OCI-LY3 (cell line): Measurements from ENCODE around the gene SLC37A4.
A peak's percentile ranks its signal among the peaks of the same experiment; 100 is the strongest.
"Not testable (repeated sequence)": the region's sequence is repeated elsewhere in the genome, so short reads cannot be mapped to it uniquely, and the experiment has no call there.

ENCODE experiments used
- H2AFZ ChIP-seq: fragments of 200-600, 300-600 bp; shearing (Covaris generic); 2 replicates; pipeline ENCODE4 v1.6.0; 2014; ENCODE audit warnings: antibody characterized with exemption, low read depth, low read length
- H3K27ac ChIP-seq: fragments of 200-600, 300-600 bp; sonication (generic); 2 replicates; pipeline ENCODE4 v1.5.1; 2014; ENCODE audit warnings: mild to moderate bottlenecking, low read length, moderate library complexity, mixed read lengths
- H3K27me3 ChIP-seq: fragments of 200-600, 300-600 bp; sonication (generic); 2 replicates; pipeline ENCODE4 v1.6.1; 2014; ENCODE audit warnings: low read depth, low read length, mixed read lengths
- H3K36me3 ChIP-seq: fragments of 200-600, 300-600 bp; sonication (generic); replicated peaks from 2 replicates; pipeline ENCODE3; 2014; ENCODE audit warnings: low read depth, low read length, mixed read lengths
- H3K4me1 ChIP-seq: fragments of 300-600, 200-600 bp; sonication (generic); 2 replicates; pipeline ENCODE4 v1.6.1; 2014; ENCODE audit warnings: low read length, mixed read lengths
- H3K4me2 ChIP-seq: fragments of 200-600, 300-600 bp; sonication (generic); 2 replicates; pipeline ENCODE4 v1.6.1; 2014; ENCODE audit warnings: low read length, mixed read lengths
- H3K4me3 ChIP-seq: fragments of 300-600, 200-600 bp; sonication (generic); 2 replicates; pipeline ENCODE4 v1.5.1; 2014; ENCODE audit warnings: antibody characterized with exemption, mild to moderate bottlenecking, low read length, moderate library complexity
- H3K79me2 ChIP-seq: fragments of 300-600, 200-600 bp; shearing (Covaris generic); 2 replicates; pipeline ENCODE4 v1.6.1; 2014; ENCODE audit warnings: mild to moderate bottlenecking, low read length, mixed read lengths
- H3K9ac ChIP-seq: fragments of 300-600, 200-600 bp; shearing (Covaris generic); 2 replicates; pipeline ENCODE4 v1.6.0; 2014; ENCODE audit warnings: mild to moderate bottlenecking, low read length, moderate library complexity
- H3K9me3 ChIP-seq: fragments of 200-600, 300-600 bp; shearing (Covaris generic); 2 replicates; pipeline ENCODE4 v1.6.1; 2014; ENCODE audit warnings: low read length, mixed read lengths; ENCODE audit not compliant: insufficient read depth
- H4K20me1 ChIP-seq: fragments of 200-600, 300-600 bp; sonication (generic); 2 replicates; pipeline ENCODE4 v1.6.1; 2016; ENCODE audit warnings: low read length, mixed read lengths; ENCODE audit not compliant: insufficient read depth
- CTCF ChIP-seq: fragments of 200-600, 300-600 bp; sonication (generic); IDR thresholded peaks from 2 replicates; pipeline ENCODE4 v1.5.1; 2014; ENCODE audit warnings: antibody characterized with exemption, low read length, low read depth
- EZH2phosphoT487 ChIP-seq: fragments of 200-600 bp; shearing (Covaris generic); IDR thresholded peaks from 2 replicates; pipeline ENCODE4 v1.6.1; 2018; ENCODE audit warnings: antibody characterized with exemption, mixed run types, low read depth

Gene SLC37A4

GRCh38 chr11:119041821-119042514 lies 11.3 kb upstream of the SLC37A4 start:
- Histone ChIP-seq H3K4me3 (no peak overlapping the region), H3K4me1 (peaks cover 22% of the 10 kb centered on the region), H3K36me3 (peaks cover 26% of the 10 kb centered on the region), H3K4me2 (no peak overlapping the region), H3K27me3 (no peaks in the 10 kb centered on the region), H3K27ac (peak overlapping the region; percentile 12; the same call in 1 of the 2 replicates), H2AFZ (no peak overlapping the region), H3K79me2 (no peaks in the 10 kb centered on the region), H3K9ac (no peak overlapping the region), H3K9me3 (no peaks in the 10 kb centered on the region), H4K20me1 (no peaks in the 10 kb centered on the region)
- no peak for TF ChIP-seq EZH2phosphoT487

- not testable (repeated sequence) for H3K79me2 ChIP-seq, H3K36me3 ChIP-seq, H4K20me1 ChIP-seq, H3K27me3 ChIP-seq, H3K9me3 ChIP-seq
- Histone ChIP-seq H3K4me1 (peaks cover 22% of the 10 kb centered on the region), H3K9ac (peak overlapping the region; percentile 35; the same call in 1 of the 2 replicates), H2AFZ (peak overlapping the region; percentile 82), H3K4me2 (peak overlapping the region; percentile 57), H3K4me3 (peak overlapping the region; percentile 6; the same call in 1 of the 2 replicates), H3K27ac (peak overlapping the region; percentile 19; the same call in 1 of the 2 replicates)
These were observed 8.8 kb upstream of the SLC37A4 start for GRCh38 chr11:119039471-119039870.

GRCh38 chr11:119038884-119039283 lies 8.2 kb upstream of the SLC37A4 start:
- Histone ChIP-seq H3K9ac (no peak overlapping the region), H3K36me3 (no peaks in the 10 kb centered on the region), H3K27me3 (no peaks in the 10 kb centered on the region), H2AFZ (no peak overlapping the region), H3K9me3 (no peaks in the 10 kb centered on the region), H3K4me1 (peaks cover 22% of the 10 kb centered on the region), H3K79me2 (no peaks in the 10 kb centered on the region), H4K20me1 (no peaks in the 10 kb centered on the region), H3K4me2 (peak overlapping the region; percentile 57; the same call in 1 of the 2 replicates), H3K27ac (no peak overlapping the region), H3K4me3 (no peak overlapping the region)
- TF ChIP-seq CTCF: no peak
- TF ChIP-seq EZH2phosphoT487: no peak

- H3K79me2 ChIP-seq: peaks cover 7% of the 10 kb centered on the region
- no peak overlapping the region for H3K9ac ChIP-seq
- TF ChIP-seq EZH2phosphoT487: no peak
- H3K27me3 ChIP-seq: no peaks in the 10 kb centered on the region
- no peaks in the 10 kb centered on the region for H4K20me1 ChIP-seq
- no peak overlapping the region for H3K4me3 ChIP-seq
- no peak overlapping the region for H3K27ac ChIP-seq
- peaks cover 8% of the 10 kb centered on the region for H3K4me1 ChIP-seq
- H3K9me3 ChIP-seq: no peaks in the 10 kb centered on the region
- no peak overlapping the region for H2AFZ ChIP-seq
- no peaks in the 10 kb centered on the region for H3K36me3 ChIP-seq
- H3K4me2 ChIP-seq: no peak overlapping the region
These were observed 4.1 kb upstream of the SLC37A4 start for GRCh38 chr11:119034813-119035212.

- not testable (repeated sequence) for H3K27ac ChIP-seq, H3K27me3 ChIP-seq, H3K4me2 ChIP-seq, H2AFZ ChIP-seq, H3K9ac ChIP-seq, H4K20me1 ChIP-seq, H3K4me3 ChIP-seq, H3K9me3 ChIP-seq, H3K36me3 ChIP-seq
- Histone ChIP-seq H3K4me1 (peaks cover 14% of the 10 kb centered on the region), H3K79me2 (peaks cover 21% of the 10 kb centered on the region)
These were observed 2.7 kb upstream of the SLC37A4 start for GRCh38 chr11:119033421-119033820.

- Histone ChIP-seq H3K36me3 (peaks cover 17% of the 10 kb centered on the region), H3K4me3 (no peak overlapping the region), H4K20me1 (no peaks in the 10 kb centered on the region), H3K4me1 (peaks cover 19% of the 10 kb centered on the region), H3K4me2 (no peak overlapping the region), H3K79me2 (peaks cover 28% of the 10 kb centered on the region), H3K27me3 (no peaks in the 10 kb centered on the region), H2AFZ (0 out of 2 replicates have a peak overlapping the region, but pooled peaks have one; percentile 79), H3K9me3 (no peaks in the 10 kb centered on the region), H3K27ac (no peak overlapping the region), H3K9ac (no peak overlapping the region)
- TF ChIP-seq CTCF (no peak), EZH2phosphoT487 (no peak)
These were observed 1.2 kb upstream of the SLC37A4 start for GRCh38 chr11:119031912-119032280.
